Measurements from ENCODE around the gene GJC1.

DNA sequence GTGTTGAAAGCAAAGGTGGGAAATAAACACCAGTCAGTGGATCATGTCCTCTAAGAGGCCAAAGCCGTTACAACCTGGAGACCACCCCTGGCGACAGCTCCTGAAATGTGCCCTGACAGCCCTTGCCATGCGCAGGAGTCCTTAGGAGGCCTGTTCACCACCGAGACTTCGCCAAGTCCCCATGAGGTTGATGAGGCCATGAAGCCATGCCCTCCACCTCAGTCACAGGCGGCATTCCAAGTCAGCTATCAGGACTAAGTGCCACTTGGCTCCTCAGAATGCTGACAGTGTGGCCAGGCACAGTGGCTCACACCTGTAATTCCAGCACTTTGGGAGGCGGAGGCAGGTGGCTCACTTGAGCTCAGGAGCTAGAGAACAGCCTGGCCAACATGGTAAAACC lies 44.2 kb downstream of the GJC1 start:
- TF ChIP-seq, protein P1, sequence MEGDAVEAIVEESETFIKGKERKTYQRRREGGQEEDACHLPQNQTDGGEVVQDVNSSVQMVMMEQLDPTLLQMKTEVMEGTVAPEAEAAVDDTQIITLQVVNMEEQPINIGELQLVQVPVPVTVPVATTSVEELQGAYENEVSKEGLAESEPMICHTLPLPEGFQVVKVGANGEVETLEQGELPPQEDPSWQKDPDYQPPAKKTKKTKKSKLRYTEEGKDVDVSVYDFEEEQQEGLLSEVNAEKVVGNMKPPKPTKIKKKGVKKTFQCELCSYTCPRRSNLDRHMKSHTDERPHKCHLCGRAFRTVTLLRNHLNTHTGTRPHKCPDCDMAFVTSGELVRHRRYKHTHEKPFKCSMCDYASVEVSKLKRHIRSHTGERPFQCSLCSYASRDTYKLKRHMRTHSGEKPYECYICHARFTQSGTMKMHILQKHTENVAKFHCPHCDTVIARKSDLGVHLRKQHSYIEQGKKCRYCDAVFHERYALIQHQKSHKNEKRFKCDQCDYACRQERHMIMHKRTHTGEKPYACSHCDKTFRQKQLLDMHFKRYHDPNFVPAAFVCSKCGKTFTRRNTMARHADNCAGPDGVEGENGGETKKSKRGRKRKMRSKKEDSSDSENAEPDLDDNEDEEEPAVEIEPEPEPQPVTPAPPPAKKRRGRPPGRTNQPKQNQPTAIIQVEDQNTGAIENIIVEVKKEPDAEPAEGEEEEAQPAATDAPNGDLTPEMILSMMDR (IDR thresholded peaks at IDR 0.05) = no peak
- TF ChIP-seq POLR2A (IDR thresholded peaks at IDR 0.05) (no peak), EP300 (IDR thresholded peaks at IDR 0.05) (no peak)

Measured in ovary (tissue), 3 donors.